Measurements from ENCODE around the gene PEX3.

- TF ChIP-seq ZFX (IDR thresholded peaks at IDR 0.05) (no peak), ZNF274 (IDR thresholded peaks at IDR 0.05; ENCODE audit: low read depth, low read length) (no peak), CTCF (IDR thresholded peaks at IDR 0.05 in 2 of 3, conservative IDR thresholded peaks at IDR 0.05 in 1 of 3; ENCODE audit: borderline replicate concordance in 1 of 3, insufficient read depth in 1 of 3, low read depth in 2 of 3, low read length in 2 of 3) (no peak), POLR2AphosphoS5 (IDR thresholded peaks at IDR 0.05; ENCODE audit: low read depth, low read length) (no peak), REST (IDR thresholded peaks at IDR 0.05; ENCODE audit: low read depth) (no peak), YY1 (IDR thresholded peaks at IDR 0.05; ENCODE audit: extremely low read depth, insufficient replicate concordance, low read depth, low read length) (no peak), RAD21 (IDR thresholded peaks at IDR 0.05; ENCODE audit: low read depth) (no peak), EGR1 (IDR thresholded peaks at IDR 0.05; ENCODE audit: low read depth) (no peak), FOSL1 (IDR thresholded peaks at IDR 0.05; ENCODE audit: low read depth) (no peak), EZH2 (IDR thresholded peaks at IDR 0.05) (no peak), POLR2A (IDR thresholded peaks at IDR 0.05; ENCODE audit: borderline replicate concordance, extremely low read depth, insufficient read depth, insufficient read length) (no peak), CBX3 (IDR thresholded peaks at IDR 0.05; ENCODE audit: low read depth) (no peak)
Observed at GRCh38 chr6:143517447-143517773, 66.8 kb downstream of the PEX3 start.

All from HCT116 (cell line).